ENCODE measurements around the gene PDZD2.

The PDZD2 gene

GRCh38 chr5:31736127-31736526 is 97.2 kb downstream of the PDZD2 start:
- CTCF ChIA-PET = interaction anchor here (1.1 kb wide), 1 partner anchor 23 kb away, joined by 4 read pairs; no protein-coding TSS in a partner anchor
- WGBS (ENCODE audit: insufficient coverage) = 100% methylated on average over 5 of the region's 6 CpGs
- POLR2A ChIA-PET = no interaction called here

GRCh38 chr5:31738199-31738598 is 99.3 kb downstream of the PDZD2 start:
- WGBS (ENCODE audit: insufficient coverage) = 100% methylated on average over 2 of the region's 4 CpGs
- ChIA-PET POLR2A (no interaction called here), CTCF (no interaction called here)
- Histone ChIP-seq H3K36me3 (ENCODE audit: control insufficient read depth in 4 of 4, insufficient read depth in 4 of 4, low read length in 3 of 4) (no peaks in the 10 kb centered on the region), H3K4me3 (ENCODE audit: control insufficient read depth in 1 of 7, extremely low read depth in 1 of 7, insufficient read depth in 4 of 7, low read depth in 2 of 7, low read length in 6 of 7) (no peak overlapping the region), H3K27me3 (replicated peaks in 2 of 5; ENCODE audit: control insufficient read depth in 4 of 5, insufficient read depth in 5 of 5, low read length in 4 of 5) (no peaks in the 10 kb centered on the region), H3K9me3 (ENCODE audit: control extremely low read depth in 1 of 5, control insufficient read depth in 4 of 5, insufficient read depth in 2 of 5, low read depth in 1 of 5, low read length in 4 of 5) (peaks cover 0 to 9% (median 0%) of the 10 kb centered on the region in 5 experiments), H3K27ac (ENCODE audit: insufficient read depth in 1 of 2, low read depth in 1 of 2, low read length in 2 of 2, poor library complexity in 1 of 2, severe bottlenecking in 2 of 2) (no peak overlapping the region), H3K4me1 (ENCODE audit: control extremely low read depth in 1 of 4, control insufficient read depth in 4 of 4, insufficient read depth in 4 of 4, low read length in 3 of 4) (no peaks in the 10 kb centered on the region)
- DNase-seq = no peak

More at GRCh38 chr5:31736127-31736526, 97.2 kb downstream of the PDZD2 start:
- DNase-seq = no peak
- Histone ChIP-seq H3K36me3 (ENCODE audit: control insufficient read depth in 4 of 4, insufficient read depth in 4 of 4, low read length in 3 of 4) (no peaks in the 10 kb centered on the region), H3K9me3 (ENCODE audit: control extremely low read depth in 1 of 5, control insufficient read depth in 4 of 5, insufficient read depth in 2 of 5, low read depth in 1 of 5, low read length in 4 of 5) (peaks cover 0 to 9% (median 0%) of the 10 kb centered on the region in 5 experiments), H3K4me3 (ENCODE audit: control insufficient read depth in 1 of 7, extremely low read depth in 1 of 7, insufficient read depth in 4 of 7, low read depth in 2 of 7, low read length in 6 of 7) (no peak overlapping the region), H3K4me1 (ENCODE audit: control extremely low read depth in 1 of 4, control insufficient read depth in 4 of 4, insufficient read depth in 4 of 4, low read length in 3 of 4) (peaks cover 0 to 14% (median 5%) of the 10 kb centered on the region in 4 experiments), H3K27me3 (replicated peaks in 2 of 5; ENCODE audit: control insufficient read depth in 4 of 5, insufficient read depth in 5 of 5, low read length in 4 of 5) (no peaks in the 10 kb centered on the region), H3K27ac (ENCODE audit: insufficient read depth in 1 of 2, low read depth in 1 of 2, low read length in 2 of 2, poor library complexity in 1 of 2, severe bottlenecking in 2 of 2) (no peak overlapping the region)

- Histone ChIP-seq H3K9me3 (ENCODE audit: control extremely low read depth in 1 of 5, control insufficient read depth in 4 of 5, insufficient read depth in 2 of 5, low read depth in 1 of 5, low read length in 4 of 5) (peaks cover 0 to 9% (median 0%) of the 10 kb centered on the region in 5 experiments), H3K27ac (ENCODE audit: insufficient read depth in 1 of 2, low read depth in 1 of 2, low read length in 2 of 2, poor library complexity in 1 of 2, severe bottlenecking in 2 of 2) (no peak overlapping the region), H3K4me1 (ENCODE audit: control extremely low read depth in 1 of 4, control insufficient read depth in 4 of 4, insufficient read depth in 4 of 4, low read length in 3 of 4) (no peaks in the 10 kb centered on the region), H3K4me3 (ENCODE audit: control insufficient read depth in 1 of 7, extremely low read depth in 1 of 7, insufficient read depth in 4 of 7, low read depth in 2 of 7, low read length in 6 of 7) (no peak overlapping the region), H3K36me3 (ENCODE audit: control insufficient read depth in 4 of 4, insufficient read depth in 4 of 4, low read length in 3 of 4) (no peaks in the 10 kb centered on the region), H3K27me3 (replicated peaks in 2 of 5; ENCODE audit: control insufficient read depth in 4 of 5, insufficient read depth in 5 of 5, low read length in 4 of 5) (no peaks in the 10 kb centered on the region)
- ChIA-PET POLR2A (interaction anchor here (0.7 kb wide), 1 partner anchor 36 kb away, joined by 3 read pairs; no protein-coding TSS in a partner anchor), CTCF (interaction anchor here (1.1 kb wide), 1 partner anchor 60 kb away, joined by 3 read pairs; no protein-coding TSS in a partner anchor)
- WGBS (ENCODE audit: insufficient coverage) = 86% methylated on average over 1 of the region's 1 CpG
- no peak for DNase-seq
Observed at GRCh38 chr5:31741496-31741895, 102.6 kb downstream of the PDZD2 start.

- no peak overlapping the region for H3K4me3 ChIP-seq (ENCODE audit: control insufficient read depth in 1 of 7, extremely low read depth in 1 of 7, insufficient read depth in 4 of 7, low read depth in 2 of 7, low read length in 6 of 7)
- H3K9me3 ChIP-seq (ENCODE audit: control extremely low read depth in 1 of 5, control insufficient read depth in 4 of 5, insufficient read depth in 2 of 5, low read depth in 1 of 5, low read length in 4 of 5) = peaks cover 0 to 9% (median 0%) of the 10 kb centered on the region in 5 experiments
- ChIA-PET CTCF (no interaction called here), POLR2A (no interaction called here)
- 100% methylated on average over 1 of the region's 3 CpGs for WGBS (ENCODE audit: insufficient coverage)
- no peaks in the 10 kb centered on the region for H3K36me3 ChIP-seq (ENCODE audit: control insufficient read depth in 4 of 4, insufficient read depth in 4 of 4, low read length in 3 of 4)
- no peaks in the 10 kb centered on the region for H3K4me1 ChIP-seq (ENCODE audit: control extremely low read depth in 1 of 4, control insufficient read depth in 4 of 4, insufficient read depth in 4 of 4, low read length in 3 of 4)
- no peak for DNase-seq
- H3K27ac ChIP-seq (ENCODE audit: insufficient read depth in 1 of 2, low read depth in 1 of 2, low read length in 2 of 2, poor library complexity in 1 of 2, severe bottlenecking in 2 of 2) = no peak overlapping the region
- no peaks in the 10 kb centered on the region for H3K27me3 ChIP-seq (replicated peaks in 2 of 5; ENCODE audit: control insufficient read depth in 4 of 5, insufficient read depth in 5 of 5, low read length in 4 of 5)
Observed at GRCh38 chr5:31743678-31744077, 104.7 kb downstream of the PDZD2 start.

- H3K9me3 ChIP-seq (ENCODE audit: control extremely low read depth in 1 of 5, control insufficient read depth in 4 of 5, insufficient read depth in 2 of 5, low read depth in 1 of 5, low read length in 4 of 5) = no peaks in the 10 kb centered on the region
- peaks cover 0 to 2% (median 0%) of the 10 kb centered on the region in 4 experiments for H3K36me3 ChIP-seq (ENCODE audit: control insufficient read depth in 4 of 4, insufficient read depth in 4 of 4, low read length in 3 of 4)
- no peaks in the 10 kb centered on the region for H3K4me1 ChIP-seq (ENCODE audit: control extremely low read depth in 1 of 4, control insufficient read depth in 4 of 4, insufficient read depth in 4 of 4, low read length in 3 of 4)
- H3K27ac ChIP-seq (ENCODE audit: insufficient read depth in 1 of 2, low read depth in 1 of 2, low read length in 2 of 2, poor library complexity in 1 of 2, severe bottlenecking in 2 of 2) = no peak overlapping the region
- no peak for DNase-seq
- no peak overlapping the region for H3K4me3 ChIP-seq (ENCODE audit: control insufficient read depth in 1 of 7, extremely low read depth in 1 of 7, insufficient read depth in 4 of 7, low read depth in 2 of 7, low read length in 6 of 7)
- CTCF ChIA-PET = no interaction called here
- 100% methylated on average over 3 of the region's 3 CpGs for WGBS (ENCODE audit: insufficient coverage)
- POLR2A ChIA-PET = no interaction called here
- no peaks in the 10 kb centered on the region for H3K27me3 ChIP-seq (replicated peaks in 2 of 5; ENCODE audit: control insufficient read depth in 4 of 5, insufficient read depth in 5 of 5, low read length in 4 of 5)
Observed at GRCh38 chr5:31748458-31749172, 109.7 kb downstream of the PDZD2 start.

- Histone ChIP-seq H3K9me3 (ENCODE audit: control extremely low read depth in 1 of 5, control insufficient read depth in 4 of 5, insufficient read depth in 2 of 5, low read depth in 1 of 5, low read length in 4 of 5) (no peaks in the 10 kb centered on the region), H3K27ac (ENCODE audit: insufficient read depth in 1 of 2, low read depth in 1 of 2, low read length in 2 of 2, poor library complexity in 1 of 2, severe bottlenecking in 2 of 2) (no peak overlapping the region), H3K36me3 (ENCODE audit: control insufficient read depth in 4 of 4, insufficient read depth in 4 of 4, low read length in 3 of 4) (peaks cover 0 to 2% (median 0%) of the 10 kb centered on the region in 4 experiments), H3K27me3 (replicated peaks in 2 of 5; ENCODE audit: control insufficient read depth in 4 of 5, insufficient read depth in 5 of 5, low read length in 4 of 5) (no peaks in the 10 kb centered on the region), H3K4me1 (ENCODE audit: control extremely low read depth in 1 of 4, control insufficient read depth in 4 of 4, insufficient read depth in 4 of 4, low read length in 3 of 4) (no peaks in the 10 kb centered on the region), H3K4me3 (ENCODE audit: control insufficient read depth in 1 of 7, extremely low read depth in 1 of 7, insufficient read depth in 4 of 7, low read depth in 2 of 7, low read length in 6 of 7) (no peak overlapping the region)
- POLR2A ChIA-PET = no interaction called here
- DNase-seq = no peak
- CTCF ChIA-PET = no interaction called here
- 97% methylated on average over 12 of the region's 12 CpGs for WGBS (ENCODE audit: insufficient coverage)
Observed at GRCh38 chr5:31750215-31750614, 111.3 kb downstream of the PDZD2 start.

GRCh38 chr5:31751610-31752009 is 112.7 kb downstream of the PDZD2 start:
- H3K4me3 ChIP-seq (ENCODE audit: control insufficient read depth in 1 of 7, extremely low read depth in 1 of 7, insufficient read depth in 4 of 7, low read depth in 2 of 7, low read length in 6 of 7) = no peak overlapping the region
- H3K36me3 ChIP-seq (ENCODE audit: control insufficient read depth in 4 of 4, insufficient read depth in 4 of 4, low read length in 3 of 4) = peaks cover 0 to 3% (median 1%) of the 10 kb centered on the region in 4 experiments
- POLR2A ChIA-PET = no interaction called here
- CTCF ChIA-PET = no interaction called here
- no peak for DNase-seq
- no peaks in the 10 kb centered on the region for H3K9me3 ChIP-seq (ENCODE audit: control extremely low read depth in 1 of 5, control insufficient read depth in 4 of 5, insufficient read depth in 2 of 5, low read depth in 1 of 5, low read length in 4 of 5)
- WGBS (ENCODE audit: insufficient coverage) = 100% methylated on average over 3 of the region's 3 CpGs
- H3K4me1 ChIP-seq (ENCODE audit: control extremely low read depth in 1 of 4, control insufficient read depth in 4 of 4, insufficient read depth in 4 of 4, low read length in 3 of 4) = no peaks in the 10 kb centered on the region
- H3K27me3 ChIP-seq (replicated peaks in 2 of 5; ENCODE audit: control insufficient read depth in 4 of 5, insufficient read depth in 5 of 5, low read length in 4 of 5) = no peaks in the 10 kb centered on the region
- H3K27ac ChIP-seq (ENCODE audit: insufficient read depth in 1 of 2, low read depth in 1 of 2, low read length in 2 of 2, poor library complexity in 1 of 2, severe bottlenecking in 2 of 2) = no peak overlapping the region
